Endothelial cell of umbilical vein (primary cell): ENCODE results near the gene CDKN1C. TPM values are rescaled to one million over a fixed set of nuclear protein-coding genes. Genes with fewer than 3 reads are reported as not detected.

Experiments used
- BruUV-seq: library from RNA; stranded (reverse); fragments of 400-500 nt; replicated peaks from 2 replicates; lab custom pipeline; 2021; lab: Mats Ljungman, UMichigan
- CTCF ChIA-PET: fragments of 300-600, 350-600 bp; sonication (Branson Sonifier 250); formaldehyde crosslinking; loops from one replicate; lab custom pipeline; 2021; ENCODE audit warnings: antibody characterized with exemption, inconsistent platforms; lab: Charles Lee
- POLR2A ChIA-PET: fragments of 300-600, 350-600 bp; sonication (Branson Sonifier 250); formaldehyde crosslinking; loops from one replicate; lab custom pipeline; 2021; ENCODE audit warnings: antibody characterized with exemption, inconsistent platforms; lab: Charles Lee
- DNase-seq: peaks from one replicate; pipeline ENCODE4 v3.0.0-alpha.2; 2011; ENCODE audit warnings: low read depth, low spot score
- FAIRE-seq: peaks from 2 replicates; lab custom pipeline; 2011; peaks lifted over from hg19 to GRCh38; lab: Jason Lieb, UNC
- H2AFZ ChIP-seq: 2 replicates; pipeline ENCODE4 v1.6.0; 2012; ENCODE audit warnings: low read depth, low read length, control low read depth, inconsistent platforms
- H3K27ac ChIP-seq: 2 replicates; pipeline ENCODE4 v1.5.1; 2011; ENCODE audit warnings: low read depth, mild to moderate bottlenecking, control low read depth, low read length, moderate library complexity; ENCODE audit not compliant: insufficient read depth
- H3K27me3 ChIP-seq, 2 experiments: 2 replicates each; pipeline versions ENCODE4 v1.6.0 to v1.6.1; 2011; ENCODE audit warnings: low read length in 2 of 2, mixed read lengths in 1 of 2; ENCODE audit not compliant: control insufficient read depth in 2 of 2, insufficient read depth in 2 of 2
- H3K36me3 ChIP-seq, 2 experiments: 2 replicates in 1 of 2; 3 replicates in 1 of 2; pipeline ENCODE4 v1.5.1; 2011; ENCODE audit warnings: low read length in 2 of 2, mild to moderate bottlenecking in 1 of 2, moderate library complexity in 1 of 2; ENCODE audit not compliant: control insufficient read depth in 2 of 2, insufficient read depth in 2 of 2; ENCODE audit errors: extremely low read depth in 1 of 2
- H3K4me1 ChIP-seq: 3 replicates; pipeline ENCODE4 v1.5.1; 2011; ENCODE audit warnings: mild to moderate bottlenecking, low read length; ENCODE audit not compliant: control insufficient read depth, insufficient read depth; ENCODE audit errors: extremely low read depth
- H3K4me2 ChIP-seq: 2 replicates; pipeline ENCODE4 v1.6.1; 2011; ENCODE audit warnings: low read length, control low read depth, mixed read lengths; ENCODE audit not compliant: insufficient read depth
- H3K4me3 ChIP-seq, 3 experiments: fragments of 200-600 bp in 1 of 3; sonication (generic), shearing (Covaris generic) in 1 of 3; replicated peaks in 1 of 3; 2 replicates each; pipeline ENCODE4 v1.5.1; 2011 to 2016; ENCODE audit warnings: control low read depth in 3 of 3, low read length in 3 of 3, mild to moderate bottlenecking in 2 of 3, inconsistent platforms in 1 of 3, low read depth in 1 of 3, moderate library complexity in 1 of 3; ENCODE audit not compliant: insufficient read depth in 1 of 3
- H3K79me2 ChIP-seq: 2 replicates; pipeline ENCODE4 v1.6.0; 2012; ENCODE audit warnings: low read length, inconsistent platforms; ENCODE audit not compliant: control insufficient read depth, insufficient read depth
- H3K9ac ChIP-seq: replicated peaks from 2 replicates; pipeline ENCODE3; 2011; ENCODE audit warnings: low read length, control low read depth; ENCODE audit not compliant: insufficient read depth; ENCODE audit errors: extremely low read depth
- H3K9me1 ChIP-seq: replicated peaks from 3 replicates; pipeline ENCODE4 v1.6.0; 2011; ENCODE audit warnings: mild to moderate bottlenecking, low read length; ENCODE audit not compliant: control insufficient read depth, insufficient read depth; ENCODE audit errors: extremely low read depth
- H3K9me3 ChIP-seq: replicated peaks from 2 replicates; pipeline ENCODE4 v1.5.1; 2012; ENCODE audit warnings: low read length, inconsistent platforms; ENCODE audit not compliant: control insufficient read depth, insufficient read depth
- H4K20me1 ChIP-seq: replicated peaks from 2 replicates; pipeline ENCODE3; 2011; ENCODE audit warnings: mild to moderate bottlenecking, low read length; ENCODE audit not compliant: control insufficient read depth, insufficient read depth; ENCODE audit errors: extremely low read depth
- CTCF ChIP-seq, 2 donors: IDR thresholded peaks; 1 replicate in 1 of 2; 2 replicates in 1 of 2; pipeline ENCODE4 v1.5.1; 2011; ENCODE audit warnings: low read length in 2 of 2, mild to moderate bottlenecking in 2 of 2, moderate library complexity in 2 of 2, control low read depth in 1 of 2, inconsistent platforms in 1 of 2, low read depth in 1 of 2; ENCODE audit not compliant: insufficient read depth in 1 of 2; ENCODE audit errors: extremely low read depth in 1 of 2
- EZH2 ChIP-seq: IDR thresholded peaks from 2 replicates; pipeline ENCODE4 v1.6.1; 2012; ENCODE audit warnings: borderline replicate concordance, low read depth, mild to moderate bottlenecking, moderate library complexity, low read length, inconsistent platforms; ENCODE audit not compliant: severe bottlenecking
- FOS ChIP-seq: IDR thresholded peaks from 2 replicates; pipeline ENCODE4 v1.6.1; 2011; ENCODE audit warnings: mild to moderate bottlenecking, low read length, moderate library complexity, borderline replicate concordance; ENCODE audit not compliant: insufficient read depth
- GATA2 ChIP-seq: IDR thresholded peaks from 2 replicates; pipeline ENCODE4 v1.7.0; 2011; ENCODE audit warnings: low read depth, mild to moderate bottlenecking, moderate library complexity, mixed read lengths, low read length; ENCODE audit not compliant: insufficient read length, insufficient read depth
- JUN ChIP-seq: IDR thresholded peaks from 2 replicates; pipeline ENCODE4 v1.6.1; 2011; ENCODE audit warnings: borderline replicate concordance, low read depth; ENCODE audit not compliant: insufficient read length, insufficient read depth
- MAX ChIP-seq: IDR thresholded peaks from 2 replicates; pipeline ENCODE4 v1.6.1; 2011; ENCODE audit not compliant: insufficient read depth, insufficient read length
- MYC ChIP-seq: IDR thresholded peaks from one replicate; pipeline ENCODE4 v1.6.1; 2011; ENCODE audit warnings: mild to moderate bottlenecking, low read depth, low read length
- POLR2A ChIP-seq: IDR thresholded peaks from 2 replicates; pipeline ENCODE4 v1.6.1; 2012; ENCODE audit warnings: low read depth, mild to moderate bottlenecking, control low read depth, low read length
- POLR2AphosphoS5 ChIP-seq: IDR thresholded peaks from 2 replicates; pipeline ENCODE4 v1.6.1; 2012; ENCODE audit warnings: low read depth, mild to moderate bottlenecking, control low read depth, low read length, moderate library complexity; ENCODE audit not compliant: insufficient read depth
- dilution Hi-C: fragments of 300-500 bp; cut with MboI; formaldehyde crosslinking; loops from one replicate; pipeline ENCODE4 v1.15.0; 2019; ENCODE audit warnings: low sequenced_read_pairs; ENCODE audit not compliant: extremely low pct_ligation_motif_present
- intact Hi-C: fragments of 100-400 bp; cut with micrococcal nuclease; formaldehyde crosslinking; loops from one replicate; pipeline ENCODE4 v1.10.0; 2022
- polyA plus RNA-seq, 4 experiments: library from polyadenylated mRNA; depleted of rRNA in 3 of 4; stranded (reverse) in 3 of 4; unstranded in 1 of 4; fragments of >200 nt; gene quantifications; 2 replicates each; pipeline versions ENCODE4 v1.2.1 to v1.2.3, GENCODE V29; 2011 to 2012; ENCODE audit warnings: missing spikeins in 1 of 4
- total RNA-seq: library from RNA; stranded (reverse); gene quantifications from 2 replicates; pipeline ENCODE4 v1.2.3, GENCODE V29; 2021

The CDKN1C gene
- total and polyA plus RNA-seq, 2 donors (not counting 3 experiments of a cell fraction or from before 2014, with no cell fraction given): 4.1 to 9.0 TPM

- Histone ChIP-seq H3K9me1 (no peaks in the 10 kb centered on the region), H4K20me1 (no peaks in the 10 kb centered on the region), H3K4me2 (no peak overlapping the region), H2AFZ (no peak overlapping the region), H3K9me3 (no peaks in the 10 kb centered on the region), H3K9ac (no peak overlapping the region), H3K79me2 (peaks cover 7% of the 10 kb centered on the region), H3K36me3 (no peaks in the 10 kb centered on the region), H3K27me3 (no peaks in the 10 kb centered on the region), H3K4me1 (no peaks in the 10 kb centered on the region), H3K27ac (no peak overlapping the region), H3K4me3 (no peak overlapping the region)
- no TSS peak for BruUV-seq
- intact Hi-C loops: no loop called here
- dilution Hi-C loops: no loop called here
- TF ChIP-seq EZH2: no peak
- no peak for TF ChIP-seq MYC
- TF ChIP-seq POLR2AphosphoS5: no peak
- TF ChIP-seq GATA2: no peak
- TF ChIP-seq JUN: no peak
- TF ChIP-seq MAX: no peak
- TF ChIP-seq FOS: no peak
- no peak for TF ChIP-seq POLR2A
- no peak for TF ChIP-seq CTCF (IDR thresholded peaks at IDR 0.05; ENCODE audit: extremely low read depth in 1 of 2, insufficient read depth in 1 of 2, low read depth in 1 of 2, low read length in 2 of 2)
- no peak for DNase-seq
- POLR2A ChIA-PET: no interaction called here
- CTCF ChIA-PET: interaction anchor here (0.8 kb wide), 1 partner anchor 389 kb away, joined by 4 read pairs; no protein-coding TSS in a partner anchor
- no peak for FAIRE-seq
Observed at GRCh38 chr11:2921742-2922493, 36.3 kb upstream of the CDKN1C start.
